Measurements from ENCODE around the gene TRAF2.

Gene TRAF2

GRCh38 chr9:136901516-136902258 is 15.4 kb downstream of the TRAF2 start:
- no peak overlapping the region for H3K9ac ChIP-seq (ENCODE audit: low read depth, low read length)
- H3K9me3 ChIP-seq (ENCODE audit: control insufficient read depth, insufficient read depth, low read length): no peaks in the 10 kb centered on the region
- peaks cover 27% of the 10 kb centered on the region for H3K36me3 ChIP-seq (ENCODE audit: control insufficient read depth, insufficient read depth, low read length)
- H3K4me1 ChIP-seq (ENCODE audit: control insufficient read depth, insufficient read depth, low read length): no peaks in the 10 kb centered on the region
- H3K4me3 ChIP-seq (ENCODE audit: low read depth, low read length): no peak overlapping the region
- no peaks in the 10 kb centered on the region for H3K27me3 ChIP-seq (ENCODE audit: control insufficient read depth, insufficient read depth, low read length)

DNA sequence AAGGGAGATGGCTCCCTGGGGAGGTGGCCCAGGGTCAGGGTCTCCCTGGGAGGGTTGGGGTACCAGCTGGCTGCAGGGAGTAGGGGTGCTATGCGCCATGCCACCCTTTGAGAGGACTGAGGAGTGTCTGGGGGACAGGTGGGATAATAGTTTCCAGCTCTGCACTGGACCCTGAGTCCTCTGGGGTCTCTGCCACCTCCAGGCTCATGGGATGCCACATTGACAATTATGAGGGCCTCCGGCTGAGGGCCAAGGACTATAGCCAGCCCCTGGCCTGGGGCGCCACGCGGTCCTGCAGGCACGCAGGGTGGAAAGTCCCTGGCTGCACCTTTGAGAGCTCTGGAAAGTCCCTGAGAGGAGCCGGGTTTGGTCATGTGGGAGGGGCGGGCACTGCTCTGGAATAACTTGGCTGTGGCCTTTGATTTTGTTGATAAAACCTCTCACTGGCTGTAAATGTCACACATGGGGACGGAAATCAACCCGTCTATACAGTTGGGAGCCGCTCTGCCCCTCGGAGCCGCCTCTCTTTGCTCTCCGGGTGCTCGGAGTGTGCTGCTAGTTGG is 16.0 kb downstream of the TRAF2 start:
- H3K4me3 ChIP-seq (ENCODE audit: low read depth, low read length): no peak overlapping the region
- H3K9me3 ChIP-seq (ENCODE audit: control insufficient read depth, insufficient read depth, low read length): no peaks in the 10 kb centered on the region
- H3K9ac ChIP-seq (ENCODE audit: low read depth, low read length): no peak overlapping the region
- H3K36me3 ChIP-seq (ENCODE audit: control insufficient read depth, insufficient read depth, low read length): peaks cover 30% of the 10 kb centered on the region
- H3K4me1 ChIP-seq (ENCODE audit: control insufficient read depth, insufficient read depth, low read length): no peaks in the 10 kb centered on the region
- no peaks in the 10 kb centered on the region for H3K27me3 ChIP-seq (ENCODE audit: control insufficient read depth, insufficient read depth, low read length)

GRCh38 chr9:136903041-136903554 is 16.8 kb downstream of the TRAF2 start:
- no peaks in the 10 kb centered on the region for H3K27me3 ChIP-seq (ENCODE audit: control insufficient read depth, insufficient read depth, low read length)
- no peaks in the 10 kb centered on the region for H3K4me1 ChIP-seq (ENCODE audit: control insufficient read depth, insufficient read depth, low read length)
- H3K9me3 ChIP-seq (ENCODE audit: control insufficient read depth, insufficient read depth, low read length): no peaks in the 10 kb centered on the region
- H3K9ac ChIP-seq (ENCODE audit: low read depth, low read length): no peak overlapping the region
- no peak overlapping the region for H3K4me3 ChIP-seq (ENCODE audit: low read depth, low read length)
- peaks cover 38% of the 10 kb centered on the region for H3K36me3 ChIP-seq (ENCODE audit: control insufficient read depth, insufficient read depth, low read length)

DNA sequence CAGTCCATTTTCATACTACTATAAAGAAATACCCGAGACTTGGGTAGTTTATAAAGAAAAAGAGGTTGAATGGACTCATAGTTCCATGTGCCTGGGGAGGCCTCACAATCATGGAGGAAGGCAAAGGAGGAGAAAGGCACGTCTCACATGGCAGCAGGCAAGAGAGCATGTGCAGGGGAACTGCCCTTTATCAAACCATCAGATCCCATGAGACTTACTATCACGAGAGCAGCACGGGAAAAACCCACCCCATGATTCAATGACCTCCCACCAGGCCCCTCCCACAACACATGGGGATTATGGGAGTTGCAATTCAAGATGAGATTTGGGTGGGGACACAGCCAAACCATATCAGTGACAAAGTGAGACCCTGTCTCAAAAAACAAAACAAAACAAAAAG is 19.9 kb downstream of the TRAF2 start:
- no peak overlapping the region for H3K9ac ChIP-seq (ENCODE audit: low read depth, low read length)
- H3K27me3 ChIP-seq (ENCODE audit: control insufficient read depth, insufficient read depth, low read length): no peaks in the 10 kb centered on the region
- H3K36me3 ChIP-seq (ENCODE audit: control insufficient read depth, insufficient read depth, low read length): peaks cover 45% of the 10 kb centered on the region
- no peaks in the 10 kb centered on the region for H3K4me1 ChIP-seq (ENCODE audit: control insufficient read depth, insufficient read depth, low read length)
- H3K9me3 ChIP-seq (ENCODE audit: control insufficient read depth, insufficient read depth, low read length): no peaks in the 10 kb centered on the region
- no peak overlapping the region for H3K4me3 ChIP-seq (ENCODE audit: low read depth, low read length)

GRCh38 chr9:136907011-136907914 is 20.9 kb downstream of the TRAF2 start:
- Histone ChIP-seq H3K4me3 (ENCODE audit: low read depth, low read length) (no peak overlapping the region), H3K27me3 (ENCODE audit: control insufficient read depth, insufficient read depth, low read length) (no peaks in the 10 kb centered on the region), H3K4me1 (ENCODE audit: control insufficient read depth, insufficient read depth, low read length) (no peaks in the 10 kb centered on the region), H3K9ac (ENCODE audit: low read depth, low read length) (no peak overlapping the region), H3K9me3 (ENCODE audit: control insufficient read depth, insufficient read depth, low read length) (no peaks in the 10 kb centered on the region), H3K36me3 (ENCODE audit: control insufficient read depth, insufficient read depth, low read length) (peaks cover 39% of the 10 kb centered on the region)

- no peaks in the 10 kb centered on the region for H3K4me1 ChIP-seq (ENCODE audit: control insufficient read depth, insufficient read depth, low read length)
- no peaks in the 10 kb centered on the region for H3K27me3 ChIP-seq (ENCODE audit: control insufficient read depth, insufficient read depth, low read length)
- H3K9ac ChIP-seq (ENCODE audit: low read depth, low read length): no peak overlapping the region
- no peaks in the 10 kb centered on the region for H3K9me3 ChIP-seq (ENCODE audit: control insufficient read depth, insufficient read depth, low read length)
- H3K4me3 ChIP-seq (ENCODE audit: low read depth, low read length): no peak overlapping the region
- peaks cover 44% of the 10 kb centered on the region for H3K36me3 ChIP-seq (ENCODE audit: control insufficient read depth, insufficient read depth, low read length)
Observed at GRCh38 chr9:136910197-136910900, 24.0 kb downstream of the TRAF2 start.

GRCh38 chr9:136910901-136911245 is 24.6 kb downstream of the TRAF2 start:
- Histone ChIP-seq H3K9me3 (ENCODE audit: control insufficient read depth, insufficient read depth, low read length) (no peaks in the 10 kb centered on the region), H3K27me3 (ENCODE audit: control insufficient read depth, insufficient read depth, low read length) (no peaks in the 10 kb centered on the region), H3K4me1 (ENCODE audit: control insufficient read depth, insufficient read depth, low read length) (no peaks in the 10 kb centered on the region), H3K4me3 (ENCODE audit: low read depth, low read length) (no peak overlapping the region), H3K36me3 (ENCODE audit: control insufficient read depth, insufficient read depth, low read length) (peaks cover 49% of the 10 kb centered on the region), H3K9ac (ENCODE audit: low read depth, low read length) (no peak overlapping the region)

DNA sequence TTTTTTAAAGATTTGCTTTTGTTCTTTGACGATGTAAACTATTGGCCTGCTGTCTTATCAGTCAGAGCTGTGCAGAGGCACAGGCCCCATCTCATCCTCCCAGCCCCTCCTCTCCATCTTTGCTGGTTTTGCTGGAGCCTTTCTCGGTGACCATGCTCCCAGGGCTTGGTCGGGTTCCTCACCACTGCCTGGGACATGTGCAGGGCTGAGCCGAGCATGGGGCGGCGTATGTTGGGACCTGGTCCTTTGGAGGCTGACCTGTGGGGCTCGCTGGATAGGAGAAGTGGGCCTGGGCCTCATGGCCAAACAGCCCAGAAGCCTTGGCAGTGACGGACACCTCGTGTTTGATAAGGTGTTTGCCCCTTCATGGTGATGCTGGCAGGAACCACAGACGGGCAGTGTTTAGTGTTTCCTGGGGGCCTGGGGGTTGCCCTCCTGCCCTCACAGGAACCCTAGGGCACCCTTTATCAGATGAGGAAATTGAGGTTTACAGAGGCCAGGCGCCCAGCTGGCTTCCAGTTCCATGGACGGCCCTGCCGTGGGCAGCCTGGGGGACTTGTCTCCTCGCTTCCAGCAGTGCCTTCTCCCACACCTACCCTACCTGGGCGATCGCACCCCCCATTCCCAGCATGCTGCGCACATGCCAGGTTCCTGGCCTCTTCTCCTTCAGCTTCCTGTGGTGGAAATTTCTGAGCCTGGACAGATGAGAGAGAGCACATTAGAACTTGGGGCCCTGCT is 27.6 kb downstream of the TRAF2 start:
- Histone ChIP-seq H3K9ac (ENCODE audit: low read depth, low read length) (no peak overlapping the region), H3K27me3 (ENCODE audit: control insufficient read depth, insufficient read depth, low read length) (no peaks in the 10 kb centered on the region), H3K4me1 (ENCODE audit: control insufficient read depth, insufficient read depth, low read length) (no peaks in the 10 kb centered on the region), H3K36me3 (ENCODE audit: control insufficient read depth, insufficient read depth, low read length) (peaks cover 54% of the 10 kb centered on the region), H3K4me3 (ENCODE audit: low read depth, low read length) (no peak overlapping the region), H3K9me3 (ENCODE audit: control insufficient read depth, insufficient read depth, low read length) (no peaks in the 10 kb centered on the region)

DNA sequence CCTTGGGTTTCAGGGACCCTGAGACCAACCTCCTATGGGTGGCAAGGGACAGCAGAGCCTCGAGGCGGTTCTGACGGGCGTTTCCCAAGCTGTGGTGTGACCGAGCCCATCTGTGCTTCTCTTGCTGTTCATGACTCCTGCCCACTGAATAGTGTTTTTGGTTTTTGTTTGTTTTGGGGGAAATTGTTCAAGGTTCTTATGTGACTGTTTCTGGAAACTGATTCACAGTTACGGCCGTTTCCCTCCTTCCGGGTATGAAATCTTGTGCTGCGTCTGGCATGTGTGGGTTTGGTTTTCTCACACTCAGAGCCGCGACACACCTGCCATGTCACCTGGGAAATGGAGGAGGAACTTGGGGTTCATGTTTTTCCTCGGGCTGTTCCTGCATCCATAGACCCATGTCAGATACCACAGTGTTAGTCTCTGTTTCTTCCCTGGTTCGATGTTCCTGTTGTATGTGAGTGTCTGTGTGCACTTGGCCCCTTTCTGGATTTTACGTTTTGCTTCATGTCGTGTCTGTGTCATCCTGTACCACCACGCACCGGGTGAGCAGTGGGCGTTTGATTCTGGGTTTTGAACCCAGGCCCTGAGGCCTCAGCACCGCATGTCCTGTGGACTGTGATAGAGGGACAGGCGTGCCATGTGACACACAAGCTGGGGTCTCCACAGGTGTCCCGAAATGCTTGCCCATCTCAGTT is 29.5 kb downstream of the TRAF2 start:
- Histone ChIP-seq H3K4me3 (ENCODE audit: low read depth, low read length) (no peak overlapping the region), H3K27me3 (ENCODE audit: control insufficient read depth, insufficient read depth, low read length) (no peaks in the 10 kb centered on the region), H3K4me1 (ENCODE audit: control insufficient read depth, insufficient read depth, low read length) (no peaks in the 10 kb centered on the region), H3K9ac (ENCODE audit: low read depth, low read length) (no peak overlapping the region), H3K9me3 (ENCODE audit: control insufficient read depth, insufficient read depth, low read length) (no peaks in the 10 kb centered on the region), H3K36me3 (ENCODE audit: control insufficient read depth, insufficient read depth, low read length) (peaks cover 49% of the 10 kb centered on the region)

GRCh38 chr9:136916330-136917184 is 30.2 kb downstream of the TRAF2 start:
- Histone ChIP-seq H3K36me3 (ENCODE audit: control insufficient read depth, insufficient read depth, low read length) (peaks cover 49% of the 10 kb centered on the region), H3K27me3 (ENCODE audit: control insufficient read depth, insufficient read depth, low read length) (no peaks in the 10 kb centered on the region), H3K4me1 (ENCODE audit: control insufficient read depth, insufficient read depth, low read length) (no peaks in the 10 kb centered on the region), H3K4me3 (ENCODE audit: low read depth, low read length) (no peak overlapping the region), H3K9me3 (ENCODE audit: control insufficient read depth, insufficient read depth, low read length) (no peaks in the 10 kb centered on the region), H3K9ac (ENCODE audit: low read depth, low read length) (no peak overlapping the region)
